ENCODE data around the gene LRMDA.

LRMDA gene

DNA sequence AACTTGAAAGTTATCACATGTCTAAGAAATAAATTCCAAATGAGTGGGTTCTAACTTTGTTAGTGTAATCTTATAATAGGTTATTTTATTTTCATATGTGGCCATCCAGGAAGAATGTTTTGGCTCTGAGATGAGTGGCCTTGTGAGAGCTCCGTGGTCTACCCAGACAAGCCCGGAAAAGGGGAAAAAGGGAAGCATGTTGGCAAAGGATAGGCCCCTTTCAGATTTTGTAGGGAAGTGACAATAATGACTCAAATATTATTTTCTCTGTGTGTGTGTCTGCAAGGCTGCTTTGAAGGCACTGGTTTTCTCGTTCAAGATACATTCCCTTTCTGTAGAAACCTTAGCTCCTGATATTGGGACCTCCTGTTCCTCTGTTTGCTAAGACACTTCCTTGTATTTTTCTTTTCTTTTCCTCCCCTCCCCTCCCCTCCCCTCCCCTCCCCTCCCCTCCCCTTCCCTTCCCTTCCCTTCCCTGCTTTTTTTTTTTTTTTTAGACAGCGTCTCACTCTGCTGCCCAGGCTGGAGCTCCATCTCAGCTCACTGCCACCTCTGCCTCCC, 240.8 kb downstream of the LRMDA start:
- no peak for DNase-seq (ENCODE audit: low spot score)

DNA sequence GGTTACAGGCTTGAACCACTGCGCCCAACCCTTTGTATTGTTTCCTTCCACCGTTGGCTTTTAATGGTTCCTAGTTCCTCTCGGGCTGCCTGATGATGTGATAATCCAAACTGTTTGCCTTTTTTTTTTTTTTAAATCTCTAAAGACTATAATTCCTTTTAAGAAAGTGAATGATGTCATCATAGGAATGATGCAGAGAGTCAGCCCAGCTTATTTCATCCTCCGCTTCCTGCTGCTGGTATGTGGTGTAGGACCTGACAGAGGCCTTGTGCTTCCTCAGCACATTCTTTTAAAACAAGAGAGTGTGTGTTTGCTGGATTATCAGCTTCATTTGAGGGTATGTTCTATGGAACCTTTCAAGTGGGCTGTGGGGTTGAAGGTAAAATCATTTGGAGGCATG, 241.4 kb downstream of the LRMDA start:
- DNase-seq (ENCODE audit: low spot score) = no peak

DNA sequence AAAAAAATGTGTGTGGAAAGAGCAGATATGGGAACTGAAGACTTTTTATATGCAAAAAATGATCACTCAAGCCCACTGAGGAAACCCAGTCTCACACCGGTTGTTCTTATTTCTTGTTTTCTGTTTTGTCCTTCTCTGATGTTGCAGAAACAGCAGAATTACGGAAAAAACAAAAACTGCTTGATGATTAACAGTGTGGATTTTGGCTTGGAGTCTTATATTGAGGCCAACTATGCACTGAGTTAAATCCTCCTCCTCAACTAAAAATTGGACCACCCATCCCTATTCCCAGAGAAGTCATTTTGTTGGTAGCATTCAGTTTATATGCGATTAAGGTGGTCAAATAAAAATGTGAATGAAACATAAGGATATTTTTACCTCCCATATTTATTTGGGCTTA, 246.1 kb downstream of the LRMDA start:
- no peak for DNase-seq (ENCODE audit: low spot score)

DNA sequence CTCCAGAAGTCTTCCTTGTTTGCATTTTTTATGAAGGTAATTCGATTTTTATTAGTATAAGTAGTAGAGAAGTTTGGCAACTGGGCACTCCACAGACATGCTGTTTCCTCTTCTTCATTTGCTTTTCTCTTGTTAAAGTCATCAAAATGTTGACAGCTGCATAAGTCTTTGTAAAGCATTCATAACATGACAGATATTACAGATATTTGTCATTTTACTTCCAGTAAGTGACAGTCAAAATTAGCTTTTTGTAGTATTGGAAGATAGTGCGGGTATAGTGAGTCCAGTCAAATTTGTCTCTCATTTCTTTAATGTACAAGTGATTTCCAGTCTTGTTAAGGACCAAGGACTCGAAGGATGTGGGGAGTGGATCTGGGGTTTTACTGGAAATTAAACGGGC, 247.1 kb downstream of the LRMDA start:
- no peak for DNase-seq (ENCODE audit: low spot score)

DNA sequence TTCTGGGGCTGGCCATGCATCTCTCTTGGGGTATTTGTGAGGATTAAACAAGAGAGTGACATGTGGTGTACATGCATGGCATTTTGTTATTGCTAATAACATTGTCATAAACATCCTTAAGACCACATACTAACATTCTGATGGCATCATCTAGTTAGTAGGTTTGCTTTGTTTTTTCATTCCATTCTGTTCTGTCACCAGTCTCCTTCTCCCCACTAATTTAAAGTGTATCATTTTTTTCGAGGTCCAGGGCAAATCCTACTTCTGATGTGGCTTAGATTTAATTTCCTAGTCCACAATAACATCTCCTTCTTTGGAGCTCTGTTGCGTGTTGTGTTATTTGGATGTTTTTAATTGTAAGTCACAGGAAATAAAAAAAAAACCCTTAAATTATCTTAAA, 248.1 kb downstream of the LRMDA start:
- DNase-seq (ENCODE audit: low spot score) = no peak

DNA sequence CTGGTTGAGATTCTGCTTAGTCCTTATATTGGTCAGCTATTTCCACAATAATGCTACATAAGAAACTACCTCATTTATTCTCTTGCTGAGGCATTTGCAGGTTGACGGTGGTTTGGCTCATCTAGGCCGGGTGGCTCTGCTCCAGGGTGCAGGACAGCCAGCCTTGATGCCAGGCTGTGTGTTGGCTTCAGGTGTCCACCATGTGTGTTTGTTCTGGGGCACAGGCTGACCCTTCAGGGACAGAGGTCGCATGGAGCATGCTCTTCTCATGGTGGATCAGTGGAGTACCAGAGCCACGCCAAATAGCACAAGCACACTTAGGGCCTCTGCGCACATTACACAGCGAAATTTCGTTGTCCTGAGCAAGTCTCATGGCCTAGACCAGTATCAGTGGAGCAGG, 249.9 kb downstream of the LRMDA start:
- DNase-seq (ENCODE audit: low spot score) = no peak

DNA sequence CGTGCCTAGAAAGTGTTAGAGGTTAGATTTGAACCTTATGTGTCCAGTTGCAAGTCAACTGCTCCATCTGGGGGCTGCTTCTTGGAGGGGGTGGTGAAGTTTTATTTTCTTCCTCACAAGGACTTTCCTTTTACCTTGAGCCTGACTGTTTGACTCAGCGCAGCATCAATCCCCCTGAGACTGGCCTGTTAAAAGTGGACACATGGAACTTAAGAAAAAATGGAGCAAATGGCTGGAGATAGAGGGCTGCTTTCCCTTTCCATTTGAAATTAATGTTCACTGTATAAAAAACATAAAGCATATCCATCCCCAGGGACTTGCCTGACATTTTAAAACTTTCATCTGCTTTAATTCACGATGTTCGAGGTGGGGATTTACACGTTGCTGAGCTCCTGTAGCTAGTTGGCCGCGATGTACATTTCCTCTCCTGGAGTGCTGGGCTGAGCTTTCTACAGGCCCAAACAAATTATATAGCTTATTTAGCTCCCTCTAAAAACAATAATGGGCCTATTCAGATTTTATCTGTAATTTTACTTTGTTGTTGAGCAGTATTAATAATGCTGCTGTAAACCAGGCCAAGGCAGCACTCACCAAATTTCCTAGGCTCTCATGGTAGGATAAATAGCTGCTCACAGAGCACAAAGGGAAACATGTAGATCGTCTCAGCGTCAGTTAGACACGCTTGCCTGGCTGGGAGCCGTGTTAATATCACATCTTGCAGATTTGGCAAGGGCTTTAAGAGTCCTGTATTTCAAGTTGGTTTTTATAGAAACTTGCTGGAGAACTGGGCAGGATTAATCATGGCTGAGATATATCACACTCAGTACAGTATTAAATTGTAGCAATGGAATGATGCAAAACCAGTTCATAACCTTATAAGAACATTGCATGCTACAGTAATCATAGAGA, 251.5 kb downstream of the LRMDA start:
- no peak for DNase-seq (ENCODE audit: low spot score)

DNA sequence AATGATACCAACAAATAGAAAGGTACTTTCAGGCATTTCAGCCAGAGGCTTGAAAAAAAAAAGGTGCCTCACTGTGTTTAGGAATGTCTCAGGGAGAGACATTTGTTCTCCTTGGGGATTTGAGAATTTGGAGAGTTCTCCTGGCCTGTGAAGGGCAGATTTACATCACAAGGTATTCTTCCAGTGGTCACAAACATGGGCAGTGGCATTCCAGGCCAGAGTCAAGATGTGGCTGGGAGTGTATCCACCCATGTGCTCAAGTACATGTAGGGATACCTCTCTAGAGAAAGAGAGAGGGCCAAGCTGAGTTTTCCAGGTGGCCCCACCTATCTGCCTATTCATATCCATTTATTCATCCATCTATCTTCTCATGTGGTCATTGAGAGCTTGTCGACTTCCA, 253.8 kb downstream of the LRMDA start:
- DNase-seq (ENCODE audit: low spot score) = no peak

DNA sequence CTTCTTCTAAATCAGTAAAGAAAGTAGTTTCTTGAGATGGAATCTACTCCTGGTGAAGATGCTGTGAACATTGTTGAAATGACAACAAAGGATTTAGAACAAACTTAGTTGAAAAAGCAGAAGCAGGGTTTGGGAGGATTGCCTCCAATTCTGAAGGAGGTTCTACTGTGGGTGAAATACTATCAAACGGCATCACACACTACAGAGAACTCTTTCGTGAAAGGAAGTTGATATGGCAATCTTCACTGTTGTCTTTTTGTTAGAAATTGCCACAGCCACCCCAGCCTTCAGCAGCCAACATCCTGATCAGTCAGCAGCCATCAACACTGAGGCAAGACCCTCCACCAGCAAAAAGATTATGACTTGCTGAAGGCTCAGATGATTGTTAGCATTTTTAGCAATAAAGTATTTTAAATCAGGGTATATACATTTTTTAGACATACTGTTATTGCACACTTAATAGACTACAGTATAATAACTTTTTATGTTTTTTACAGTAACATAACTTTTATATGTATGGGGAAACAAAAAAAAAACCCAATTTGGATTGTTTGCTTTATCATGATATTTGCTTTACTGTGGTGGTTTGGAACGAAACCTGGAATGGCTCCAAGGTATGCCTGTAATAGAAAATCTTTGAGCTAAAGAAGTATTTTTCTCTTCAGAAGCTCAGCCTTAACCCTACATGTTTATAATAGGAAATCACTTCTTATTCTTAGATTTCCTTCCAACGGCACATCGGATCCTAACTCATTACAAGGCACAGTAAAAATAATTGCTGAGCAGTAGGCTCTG, 257.3 kb downstream of the LRMDA start:
- DNase-seq (ENCODE audit: low spot score) = no peak

DNA sequence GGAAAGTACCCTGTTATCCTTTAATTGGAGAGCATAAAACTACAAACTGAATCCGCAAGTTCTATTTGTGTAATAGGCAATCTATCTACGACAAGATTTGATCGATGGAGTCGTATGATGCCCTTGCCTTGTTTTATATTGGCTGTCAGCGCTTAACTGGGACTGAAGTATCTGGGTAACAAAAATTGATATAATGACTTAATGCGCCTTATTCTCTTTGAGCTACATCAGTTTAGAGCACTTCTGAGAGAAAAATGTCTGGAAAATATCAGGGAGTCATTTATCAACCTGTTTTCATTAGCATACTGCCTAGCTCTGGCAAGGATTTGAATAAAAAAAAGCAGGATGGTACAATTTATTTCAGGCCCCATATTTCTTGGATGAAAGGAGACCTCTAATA, 262.1 kb downstream of the LRMDA start:
- DNase-seq (ENCODE audit: low spot score) = no peak

DNA sequence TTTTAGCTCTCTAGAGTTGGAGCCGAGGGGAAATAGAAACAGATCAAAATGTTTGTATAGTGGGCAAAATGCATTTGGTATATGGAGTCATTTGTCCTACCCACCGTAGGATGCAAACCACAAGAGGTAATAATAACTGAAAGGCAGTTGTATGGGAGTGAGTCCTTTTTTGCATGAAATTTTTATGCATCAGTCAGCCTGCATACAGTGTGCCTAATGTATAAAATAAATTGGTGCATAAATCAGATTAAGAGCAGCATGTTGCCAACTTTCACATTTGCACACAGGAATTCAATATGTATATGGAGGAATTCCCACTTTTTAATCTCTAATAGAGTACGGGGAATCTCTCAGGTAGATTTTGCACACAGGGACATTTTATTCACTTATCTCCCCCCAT, 262.8 kb downstream of the LRMDA start:
- no peak for DNase-seq (ENCODE audit: low spot score)

DNA sequence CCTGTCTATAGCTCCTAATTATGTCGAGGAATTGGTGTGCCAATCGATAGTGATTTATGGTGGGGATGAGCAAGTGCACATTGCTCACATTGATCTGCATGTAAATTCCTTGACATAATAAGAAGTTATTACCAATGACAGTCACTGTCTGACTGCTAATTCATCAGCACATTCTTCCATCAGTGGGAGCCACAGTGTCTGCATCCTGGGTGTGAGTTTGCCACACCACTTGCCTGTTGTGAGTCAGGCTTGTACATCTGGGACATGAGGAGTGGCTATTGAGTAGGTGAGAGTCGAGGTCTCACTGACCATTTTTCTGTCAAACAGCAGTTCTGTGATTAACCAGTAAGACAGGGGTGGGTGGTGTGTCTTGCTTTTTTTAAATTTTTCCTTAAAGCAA, 263.4 kb downstream of the LRMDA start:
- no peak for DNase-seq (ENCODE audit: low spot score)

DNA sequence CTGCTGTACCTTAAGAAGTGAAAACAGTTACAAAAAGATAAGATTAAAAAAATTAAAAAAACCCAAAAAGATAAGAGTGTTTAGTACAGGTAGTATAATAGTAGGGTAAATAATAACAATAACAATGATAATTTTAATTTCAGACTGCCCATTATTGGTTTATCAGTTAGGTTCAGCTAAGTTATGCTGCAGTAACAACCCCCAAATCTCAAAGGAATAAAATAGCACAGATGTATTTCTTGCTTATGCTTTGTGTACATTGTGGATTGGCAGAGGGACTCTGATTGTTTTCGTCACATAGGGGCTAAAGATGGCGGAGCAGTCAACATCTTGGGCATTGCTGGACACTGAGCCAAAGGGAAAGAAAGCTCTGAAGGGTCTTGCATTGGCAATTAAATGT, 264.6 kb downstream of the LRMDA start:
- DNase-seq (ENCODE audit: low spot score) = no peak

DNA sequence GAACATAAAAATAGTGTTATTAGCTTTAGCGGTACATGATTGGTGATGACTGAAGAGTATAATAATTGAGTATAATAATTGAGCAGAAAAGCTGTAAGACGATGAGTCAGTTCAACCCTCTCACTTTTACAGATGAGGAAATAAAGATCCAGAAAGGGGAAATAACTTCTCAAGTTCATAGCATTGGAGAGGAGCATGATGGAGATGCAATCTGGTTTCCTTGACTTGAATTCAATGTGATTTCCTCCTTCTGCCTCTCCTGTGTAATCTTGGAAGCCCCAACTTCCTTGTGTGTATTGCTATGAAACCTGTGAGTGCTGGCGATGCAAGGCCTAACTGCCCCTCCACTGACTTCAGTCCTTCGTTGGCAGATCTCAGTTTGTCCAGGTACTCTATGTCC, 265.1 kb downstream of the LRMDA start:
- DNase-seq (ENCODE audit: low spot score) = no peak

DNA sequence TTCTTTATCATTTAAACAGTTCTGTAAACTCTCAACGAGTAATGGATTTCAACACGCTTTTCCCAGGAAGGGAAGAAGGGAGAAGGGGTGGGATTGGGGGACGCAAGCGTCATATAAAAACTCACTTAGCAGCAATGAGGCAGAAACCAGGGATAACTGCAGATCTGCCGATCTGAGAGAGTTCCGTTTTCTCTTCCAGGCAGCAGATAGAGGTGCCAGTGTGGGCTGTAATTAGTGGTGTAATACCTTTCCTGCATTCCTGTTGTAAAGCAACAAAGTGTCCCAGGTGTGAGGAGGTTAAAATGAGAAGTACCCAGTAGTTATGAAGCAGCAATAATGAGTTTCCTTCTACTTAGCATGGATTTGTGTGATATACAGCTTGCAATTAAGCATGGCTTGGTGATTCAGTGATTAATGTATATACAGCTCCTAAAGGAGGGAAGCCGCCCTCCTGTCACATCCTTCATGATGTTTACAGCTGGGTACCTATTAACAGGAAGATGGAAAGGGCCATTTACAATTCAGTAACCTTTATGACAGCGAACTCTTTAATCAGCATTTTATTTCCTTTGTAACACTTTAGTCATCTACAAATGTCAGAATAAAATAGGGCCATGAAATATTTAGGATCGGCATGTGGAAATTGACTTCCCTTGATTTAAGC, 271.9 kb downstream of the LRMDA start:
- no peak for DNase-seq (ENCODE audit: low spot score)

DNA sequence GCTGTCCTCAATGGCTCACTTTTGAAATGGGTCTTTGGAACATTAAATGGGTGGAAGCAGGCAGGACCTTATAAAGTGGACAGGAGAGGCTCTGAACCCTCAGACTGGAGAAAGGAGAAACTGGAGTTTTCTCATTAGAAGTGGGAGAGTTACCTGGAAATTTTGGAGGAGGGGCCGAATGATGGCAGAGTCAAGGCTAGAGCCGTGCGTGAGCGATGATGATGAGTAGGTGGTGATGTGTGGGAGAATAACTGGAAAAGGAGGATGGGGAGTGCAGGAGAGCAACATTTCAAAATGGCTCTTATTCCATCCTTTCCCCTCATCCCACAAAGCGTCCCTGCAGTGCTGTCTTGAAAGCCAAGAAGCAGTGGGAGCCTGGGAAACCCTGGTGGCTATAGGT, 274.0 kb downstream of the LRMDA start:
- DNase-seq (ENCODE audit: low spot score) = no peak

DNA sequence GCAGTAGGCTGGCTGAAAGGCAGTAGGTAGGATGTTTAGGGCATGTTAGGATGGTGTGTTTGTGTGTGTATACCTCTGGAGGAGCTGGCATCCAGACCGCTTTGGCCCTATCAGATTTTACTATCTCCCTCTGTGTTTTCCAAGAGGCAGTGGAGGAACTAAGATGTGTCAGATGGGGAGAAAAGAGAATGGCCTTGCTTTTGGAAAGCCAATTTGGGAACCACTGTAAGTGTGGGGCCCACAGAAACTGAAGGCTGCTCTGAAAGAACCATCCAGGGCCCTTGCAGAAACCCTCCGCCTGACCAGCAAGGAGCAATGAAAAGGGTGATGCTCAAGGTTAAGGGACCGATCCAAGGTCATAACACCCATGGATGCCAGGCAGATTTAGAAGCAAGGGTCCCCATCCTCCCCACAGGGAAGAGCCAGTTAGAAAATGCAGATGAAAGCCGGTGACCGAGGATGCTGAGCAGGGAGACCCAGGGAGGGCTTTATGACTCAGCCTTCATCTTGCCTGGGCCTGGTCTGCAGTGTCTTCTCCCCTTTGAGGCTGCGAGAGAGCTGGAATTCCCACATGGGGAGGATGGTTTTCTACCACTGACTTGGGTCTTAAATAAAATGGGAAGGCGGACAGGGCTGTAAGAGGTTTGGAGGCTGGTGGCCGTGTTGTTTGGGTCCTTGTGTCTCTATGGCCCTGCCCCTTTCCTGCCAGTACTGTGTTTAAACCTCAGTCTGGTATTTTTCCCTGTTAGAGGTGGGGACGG, 275.8 kb downstream of the LRMDA start:
- DNase-seq (ENCODE audit: low spot score) = no peak

DNA sequence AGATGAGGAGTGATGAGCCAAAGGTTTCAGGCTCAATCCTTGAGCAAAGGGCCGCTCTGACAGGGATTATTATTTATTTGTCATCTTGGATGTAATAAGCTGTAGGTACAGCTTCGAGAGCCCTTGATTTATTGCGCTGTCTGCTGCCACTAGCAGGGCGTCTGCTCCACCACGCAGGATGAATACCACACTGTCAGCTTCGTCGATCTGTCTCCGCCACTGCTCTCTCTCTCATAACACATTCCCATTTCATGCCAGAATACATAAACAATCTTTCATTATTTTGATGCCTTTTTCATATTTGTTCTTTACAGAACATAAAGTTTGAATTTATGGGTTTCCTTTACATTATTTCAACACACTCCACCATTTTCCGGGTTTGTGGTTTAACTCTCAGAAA, 276.6 kb downstream of the LRMDA start:
- DNase-seq (ENCODE audit: low spot score) = no peak

DNA sequence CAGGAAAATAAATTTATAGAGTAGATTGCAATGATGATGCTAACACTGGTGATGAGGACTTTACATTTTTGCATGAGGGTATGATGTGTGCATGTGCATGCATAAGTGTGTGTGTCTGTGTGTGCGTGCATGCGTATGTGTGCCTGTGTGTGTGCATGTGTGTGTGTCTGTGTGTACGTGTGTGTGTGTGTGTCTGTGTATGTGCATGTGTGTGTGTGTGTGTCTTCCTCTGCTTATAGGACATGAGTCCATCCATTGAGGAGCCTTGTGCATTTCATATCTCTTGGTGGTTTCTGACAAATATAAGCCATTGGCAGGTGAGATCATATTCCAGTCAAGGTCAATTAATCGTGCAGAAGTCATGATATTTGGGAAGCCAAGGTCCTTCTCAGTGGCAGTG, 277.8 kb downstream of the LRMDA start:
- no peak for DNase-seq (ENCODE audit: low spot score)

DNA sequence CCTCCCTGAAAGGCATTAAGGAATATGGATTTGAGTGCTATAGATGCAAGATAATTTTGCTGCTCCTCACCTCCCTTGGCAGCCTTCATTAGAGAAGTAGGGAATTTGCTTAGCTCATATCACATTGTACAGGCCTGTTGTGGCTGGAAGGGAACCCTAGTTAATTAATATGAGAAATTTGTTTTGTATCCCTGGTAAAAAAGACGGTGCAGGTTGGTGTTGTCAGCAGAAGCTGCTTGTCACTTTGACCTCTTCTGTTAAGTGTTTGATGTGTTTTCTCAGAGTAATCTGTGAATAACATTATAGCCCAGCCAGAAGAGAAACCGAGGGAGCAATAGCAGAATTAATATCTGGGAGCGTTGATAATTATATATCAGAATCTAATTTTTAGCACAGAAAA, 278.4 kb downstream of the LRMDA start:
- no peak for DNase-seq (ENCODE audit: low spot score)

DNA sequence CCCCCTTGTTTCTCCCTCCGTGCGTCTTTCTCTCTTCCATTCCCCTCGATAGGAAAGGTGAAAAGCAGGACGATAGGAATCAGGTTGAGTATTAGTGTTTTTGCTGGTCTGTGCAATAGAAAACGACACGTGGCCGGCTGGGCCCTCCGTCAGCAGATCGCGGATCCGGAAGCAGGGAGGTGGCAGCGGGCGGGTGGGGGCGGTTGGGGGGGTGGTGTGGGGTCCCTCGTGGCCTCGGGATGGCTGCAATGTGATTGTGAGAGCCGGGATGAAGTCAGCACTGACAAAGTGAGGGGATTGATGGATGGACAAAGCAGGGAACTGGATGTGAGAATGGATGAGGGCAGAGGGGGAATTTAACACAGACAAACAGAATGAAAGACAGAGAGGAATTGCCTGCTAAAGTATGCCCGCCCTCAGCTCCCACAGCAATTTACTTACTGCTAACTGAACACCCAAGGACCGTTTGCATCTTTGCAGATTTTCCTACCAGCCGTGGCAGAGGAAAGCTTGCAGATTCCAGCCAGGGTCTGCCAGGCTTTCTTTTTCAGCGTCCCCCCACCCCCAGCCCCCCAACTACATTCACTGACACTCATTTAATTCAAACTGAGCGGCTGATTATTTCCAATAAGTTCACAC, 280.9 kb downstream of the LRMDA start:
- no peak for DNase-seq (ENCODE audit: low spot score)

All from germinal center (tissue), 1 donor.